ENCODE measurements around the gene MTAP.

The MTAP gene

DNA sequence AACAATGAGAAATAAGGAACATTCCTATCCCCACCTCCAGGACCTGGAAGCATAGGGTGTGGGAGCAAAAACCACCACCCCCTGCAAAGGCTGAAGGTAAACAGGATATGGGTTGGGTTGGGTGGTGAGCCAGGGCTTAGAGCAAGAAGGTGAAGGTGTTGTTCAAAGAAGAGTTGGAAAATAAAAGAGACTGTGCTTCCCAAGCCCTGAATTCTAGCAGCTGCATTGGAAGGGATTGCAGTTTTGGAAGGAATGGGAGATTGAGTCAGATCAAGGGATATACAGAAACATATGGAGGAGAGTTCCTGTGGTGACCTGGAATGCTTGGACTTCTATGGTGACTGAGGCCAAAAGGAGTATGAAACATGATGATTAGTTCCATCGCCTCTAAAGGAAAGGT lies 24.7 kb upstream of the MTAP start:
- H4K20me1 ChIP-seq (ENCODE audit: insufficient read depth, low read length), result no peaks in the 10 kb centered on the region
- H3K9me2 ChIP-seq (replicated peaks; ENCODE audit: insufficient read depth, low read length), result no peaks in the 10 kb centered on the region
- no peaks in the 10 kb centered on the region for H3K27me3 ChIP-seq (replicated peaks; ENCODE audit: insufficient read depth, low read length)
- no peak overlapping the region for H3K4me3 ChIP-seq (ENCODE audit: low read length)
- no peaks in the 10 kb centered on the region for H3K9me3 ChIP-seq (replicated peaks; ENCODE audit: insufficient read depth, low read length)
- no peak overlapping the region for H3K27ac ChIP-seq (ENCODE audit: low read length)
- DNase-seq, result no peak
- H3K79me2 ChIP-seq (ENCODE audit: low read length), result no peaks in the 10 kb centered on the region
- H3K4me2 ChIP-seq (ENCODE audit: low read depth, low read length), result no peak overlapping the region
- no peak for TF ChIP-seq EZH2 (optimal IDR thresholded peaks at IDR 0.05; ENCODE audit: low read depth, low read length)
- TF ChIP-seq, protein P1, sequence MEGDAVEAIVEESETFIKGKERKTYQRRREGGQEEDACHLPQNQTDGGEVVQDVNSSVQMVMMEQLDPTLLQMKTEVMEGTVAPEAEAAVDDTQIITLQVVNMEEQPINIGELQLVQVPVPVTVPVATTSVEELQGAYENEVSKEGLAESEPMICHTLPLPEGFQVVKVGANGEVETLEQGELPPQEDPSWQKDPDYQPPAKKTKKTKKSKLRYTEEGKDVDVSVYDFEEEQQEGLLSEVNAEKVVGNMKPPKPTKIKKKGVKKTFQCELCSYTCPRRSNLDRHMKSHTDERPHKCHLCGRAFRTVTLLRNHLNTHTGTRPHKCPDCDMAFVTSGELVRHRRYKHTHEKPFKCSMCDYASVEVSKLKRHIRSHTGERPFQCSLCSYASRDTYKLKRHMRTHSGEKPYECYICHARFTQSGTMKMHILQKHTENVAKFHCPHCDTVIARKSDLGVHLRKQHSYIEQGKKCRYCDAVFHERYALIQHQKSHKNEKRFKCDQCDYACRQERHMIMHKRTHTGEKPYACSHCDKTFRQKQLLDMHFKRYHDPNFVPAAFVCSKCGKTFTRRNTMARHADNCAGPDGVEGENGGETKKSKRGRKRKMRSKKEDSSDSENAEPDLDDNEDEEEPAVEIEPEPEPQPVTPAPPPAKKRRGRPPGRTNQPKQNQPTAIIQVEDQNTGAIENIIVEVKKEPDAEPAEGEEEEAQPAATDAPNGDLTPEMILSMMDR (IDR thresholded peaks at IDR 0.05; ENCODE audit: low read length), result no peak
- TF ChIP-seq EZH2phosphoT487 (IDR thresholded peaks at IDR 0.05; ENCODE audit: low read length), result no peak
- no peaks in the 10 kb centered on the region for H3F3A ChIP-seq (ENCODE audit: insufficient read depth, low read length)
- H3K36me3 ChIP-seq (replicated peaks; ENCODE audit: insufficient read depth, low read length), result no peaks in the 10 kb centered on the region
- no peaks in the 10 kb centered on the region for H3K4me1 ChIP-seq (ENCODE audit: low read length)
- no peak overlapping the region for H3K9ac ChIP-seq (ENCODE audit: low read length)
- H2AFZ ChIP-seq (ENCODE audit: low read length), result no peak overlapping the region

DNA sequence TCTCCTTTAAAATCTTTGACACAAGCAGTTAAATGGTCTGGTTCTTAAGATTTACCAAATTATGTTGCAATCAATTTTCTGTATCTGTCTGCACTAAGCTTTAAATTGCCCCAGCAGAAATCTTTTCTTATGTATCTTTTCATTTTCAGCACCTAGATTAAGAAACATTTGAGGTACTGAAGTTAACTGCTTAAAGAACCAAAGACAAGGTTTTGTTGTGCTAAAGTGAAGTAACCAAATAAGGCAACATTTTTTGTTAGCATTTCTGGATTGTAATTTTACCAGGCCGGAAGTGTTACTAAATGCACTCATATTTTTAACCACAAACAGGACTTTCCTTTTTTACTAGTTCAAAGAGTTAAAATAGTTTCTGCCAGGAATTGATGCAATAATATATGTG lies 24.1 kb upstream of the MTAP start:
- H3K79me2 ChIP-seq (ENCODE audit: low read length), result no peaks in the 10 kb centered on the region
- no peaks in the 10 kb centered on the region for H3K36me3 ChIP-seq (replicated peaks; ENCODE audit: insufficient read depth, low read length)
- H4K20me1 ChIP-seq (ENCODE audit: insufficient read depth, low read length), result no peaks in the 10 kb centered on the region
- H3K9me2 ChIP-seq (replicated peaks; ENCODE audit: insufficient read depth, low read length), result no peaks in the 10 kb centered on the region
- H3K9ac ChIP-seq (ENCODE audit: low read length), result no peak overlapping the region
- no peaks in the 10 kb centered on the region for H3F3A ChIP-seq (ENCODE audit: insufficient read depth, low read length)
- H3K9me3 ChIP-seq (replicated peaks; ENCODE audit: insufficient read depth, low read length), result no peaks in the 10 kb centered on the region
- H3K4me1 ChIP-seq (ENCODE audit: low read length), result no peaks in the 10 kb centered on the region
- H3K27ac ChIP-seq (ENCODE audit: low read length), result no peak overlapping the region
- TF ChIP-seq EZH2phosphoT487 (IDR thresholded peaks at IDR 0.05; ENCODE audit: low read length), result no peak
- TF ChIP-seq, protein P1 (IDR thresholded peaks at IDR 0.05; ENCODE audit: low read length), result no peak
- no peak overlapping the region for H2AFZ ChIP-seq (ENCODE audit: low read length)
- H3K4me2 ChIP-seq (ENCODE audit: low read depth, low read length), result no peak overlapping the region
- no peak for DNase-seq
- no peaks in the 10 kb centered on the region for H3K27me3 ChIP-seq (replicated peaks; ENCODE audit: insufficient read depth, low read length)
- H3K4me3 ChIP-seq (ENCODE audit: low read length), result no peak overlapping the region

GRCh38 chr9:21779397-21779796 lies 23.0 kb upstream of the MTAP start:
- Histone ChIP-seq H3K4me2 (ENCODE audit: low read depth, low read length) (no peak overlapping the region), H3F3A (ENCODE audit: insufficient read depth, low read length) (no peaks in the 10 kb centered on the region), H3K79me2 (ENCODE audit: low read length) (no peaks in the 10 kb centered on the region), H3K4me1 (ENCODE audit: low read length) (no peaks in the 10 kb centered on the region), H4K20me1 (ENCODE audit: insufficient read depth, low read length) (no peaks in the 10 kb centered on the region), H3K9me2 (replicated peaks; ENCODE audit: insufficient read depth, low read length) (no peaks in the 10 kb centered on the region), H3K4me3 (ENCODE audit: low read length) (no peak overlapping the region), H3K27me3 (replicated peaks; ENCODE audit: insufficient read depth, low read length) (no peaks in the 10 kb centered on the region), H3K9ac (ENCODE audit: low read length) (no peak overlapping the region), H3K27ac (ENCODE audit: low read length) (no peak overlapping the region), H2AFZ (ENCODE audit: low read length) (no peak overlapping the region), H3K36me3 (replicated peaks; ENCODE audit: insufficient read depth, low read length) (no peaks in the 10 kb centered on the region), H3K9me3 (replicated peaks; ENCODE audit: insufficient read depth, low read length) (no peaks in the 10 kb centered on the region)
- TF ChIP-seq EZH2 (optimal IDR thresholded peaks at IDR 0.05; ENCODE audit: low read depth, low read length) (no peak), EZH2phosphoT487 (IDR thresholded peaks at IDR 0.05; ENCODE audit: low read length) (no peak)
- TF ChIP-seq, protein P1 (IDR thresholded peaks at IDR 0.05; ENCODE audit: low read length), result no peak
- DNase-seq, result no peak

Data from MM.1S (cell line).